Head of caudate nucleus (tissue), 42 donors: ENCODE results near the gene TTLL11.

Experiments used
- DNase-seq, 42 donors: peaks; one replicate each; pipeline versions ENCODE4 v3.0.0 to v3.0.0-alpha.2; 2020 to 2021; ENCODE audit warnings: mixed read lengths in 7 of 42
- intact Hi-C: fragments of 100-400 bp; cut with DNase I; formaldehyde crosslinking; loops from one replicate; pipeline ENCODE4 v1.15.0; 2022

TTLL11 gene

GRCh38 chr9:121774715-121775613 lies 318.1 kb downstream of the TTLL11 start:
- DNase-seq, result peak in 26 of 42 donors; percentile 10 to 76 (median 48)
- intact Hi-C loops, result no loop called here

DNA sequence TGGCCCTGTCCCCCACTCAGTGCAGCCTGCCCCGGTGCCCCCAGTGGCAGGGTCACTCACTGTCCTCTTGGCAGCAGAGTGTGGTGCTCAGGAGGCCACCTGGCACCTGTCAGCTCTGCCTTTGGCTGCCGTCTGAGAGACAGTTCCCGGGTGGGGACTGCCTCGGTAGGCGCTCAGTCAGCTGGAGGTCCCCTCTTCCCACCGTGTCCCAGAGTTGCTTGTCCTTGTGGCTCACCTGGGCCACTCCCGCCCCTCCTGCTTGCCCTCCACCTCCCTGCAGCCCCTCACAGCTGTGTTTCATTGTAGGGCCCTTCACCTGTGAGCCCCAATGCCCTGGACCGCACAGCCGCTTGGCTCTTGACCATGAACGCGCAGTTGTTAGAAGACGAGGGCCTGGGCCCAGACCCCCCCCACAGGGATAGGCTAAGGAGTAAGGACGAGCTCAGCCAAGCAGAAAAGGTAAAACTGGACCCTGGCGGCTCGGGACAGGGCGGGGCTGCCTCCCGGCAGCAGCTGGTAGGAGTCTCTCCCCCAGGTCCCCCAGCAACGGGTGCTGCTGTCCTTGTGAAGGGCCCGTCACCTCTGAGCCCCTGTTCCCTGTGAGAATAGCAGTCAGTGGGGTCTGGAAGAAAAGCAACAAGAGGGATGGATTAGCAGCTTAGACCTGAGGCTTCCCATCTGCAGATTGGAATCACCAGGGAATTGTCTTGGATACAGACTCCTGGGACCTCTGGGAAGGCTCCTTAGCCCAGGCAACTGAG lies 319.0 kb downstream of the TTLL11 start:
- peak in 15 of 42 donors; percentile 4 to 37 (median 16) for DNase-seq
- intact Hi-C loops, result no loop called here

DNA sequence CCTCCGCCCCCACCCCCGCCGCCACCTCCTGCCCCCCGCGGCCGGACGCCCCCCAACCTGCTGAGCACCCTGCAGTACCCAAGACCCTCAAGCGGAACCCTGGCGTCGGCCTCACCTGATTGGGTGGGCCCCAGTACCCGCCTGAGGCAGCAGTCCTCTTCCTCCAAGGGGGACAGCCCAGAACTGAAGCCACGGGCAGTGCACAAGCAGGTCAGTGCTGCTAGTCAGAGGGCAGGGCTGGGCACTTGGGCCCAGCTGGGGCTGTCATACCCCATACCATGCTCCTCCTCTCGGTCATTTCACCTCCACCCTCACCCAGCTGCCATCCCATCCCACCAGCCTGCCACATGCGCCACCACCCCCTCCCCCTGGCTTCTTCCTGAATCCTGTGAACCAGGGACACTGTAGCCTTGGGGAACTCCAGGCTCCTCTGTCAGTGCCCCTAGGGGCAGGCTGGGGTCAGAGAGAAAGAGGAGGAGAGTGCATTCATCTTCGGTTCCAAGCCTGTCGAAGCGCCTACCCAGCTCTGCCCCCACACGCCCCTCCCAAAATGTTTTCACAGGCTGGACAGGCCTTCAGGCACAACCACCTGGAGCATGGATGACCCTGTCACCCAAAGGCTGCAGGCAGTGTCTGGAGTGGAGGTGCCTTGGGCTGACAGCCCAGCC lies 319.7 kb downstream of the TTLL11 start:
- intact Hi-C loops, result no loop called here
- DNase-seq, result peak in 15 of 42 donors; percentile 6 to 31 (median 16)

DNA sequence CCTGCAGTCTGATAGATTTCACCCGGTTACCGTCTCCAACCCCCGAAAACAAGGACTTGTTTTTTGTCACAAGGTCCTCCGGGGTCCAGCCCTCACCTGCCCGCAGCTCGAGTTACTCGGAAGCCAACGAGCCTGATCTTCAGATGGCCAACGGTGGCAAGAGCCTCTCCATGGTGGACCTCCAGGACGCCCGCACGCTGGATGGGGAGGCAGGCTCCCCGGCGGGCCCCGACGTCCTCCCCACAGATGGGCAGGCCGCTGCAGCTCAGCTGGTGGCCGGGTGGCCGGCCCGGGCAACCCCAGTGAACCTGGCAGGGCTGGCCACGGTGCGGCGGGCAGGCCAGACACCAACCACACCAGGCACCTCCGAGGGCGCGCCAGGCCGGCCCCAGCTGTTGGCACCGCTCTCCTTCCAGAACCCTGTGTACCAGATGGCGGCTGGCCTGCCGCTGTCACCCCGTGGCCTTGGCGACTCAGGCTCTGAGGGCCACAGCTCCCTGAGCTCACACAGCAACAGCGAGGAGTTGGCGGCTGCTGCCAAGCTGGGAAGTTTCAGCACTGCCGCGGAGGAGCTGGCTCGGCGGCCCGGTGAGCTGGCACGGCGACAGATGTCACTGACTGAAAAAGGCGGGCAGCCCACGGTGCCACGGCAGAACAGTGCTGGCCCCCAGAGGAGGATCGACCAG lies 320.4 kb downstream of the TTLL11 start:
- DNase-seq, result peak in 40 of 42 donors; percentile 35 to 90 (median 65)

More for the DNA sequence above, 320.4 kb downstream of the TTLL11 start:
- intact Hi-C loops, result no loop called here
